GM12801 (cell line): ENCODE data around the gene KIN.

ENCODE experiments used
- CTCF ChIP-seq: IDR thresholded peaks from one replicate; pipeline ENCODE4 v1.5.1; 2011; ENCODE audit warnings: control low read depth; ENCODE audit not compliant: insufficient read length; ENCODE audit errors: extremely low read depth

KIN gene

DNA sequence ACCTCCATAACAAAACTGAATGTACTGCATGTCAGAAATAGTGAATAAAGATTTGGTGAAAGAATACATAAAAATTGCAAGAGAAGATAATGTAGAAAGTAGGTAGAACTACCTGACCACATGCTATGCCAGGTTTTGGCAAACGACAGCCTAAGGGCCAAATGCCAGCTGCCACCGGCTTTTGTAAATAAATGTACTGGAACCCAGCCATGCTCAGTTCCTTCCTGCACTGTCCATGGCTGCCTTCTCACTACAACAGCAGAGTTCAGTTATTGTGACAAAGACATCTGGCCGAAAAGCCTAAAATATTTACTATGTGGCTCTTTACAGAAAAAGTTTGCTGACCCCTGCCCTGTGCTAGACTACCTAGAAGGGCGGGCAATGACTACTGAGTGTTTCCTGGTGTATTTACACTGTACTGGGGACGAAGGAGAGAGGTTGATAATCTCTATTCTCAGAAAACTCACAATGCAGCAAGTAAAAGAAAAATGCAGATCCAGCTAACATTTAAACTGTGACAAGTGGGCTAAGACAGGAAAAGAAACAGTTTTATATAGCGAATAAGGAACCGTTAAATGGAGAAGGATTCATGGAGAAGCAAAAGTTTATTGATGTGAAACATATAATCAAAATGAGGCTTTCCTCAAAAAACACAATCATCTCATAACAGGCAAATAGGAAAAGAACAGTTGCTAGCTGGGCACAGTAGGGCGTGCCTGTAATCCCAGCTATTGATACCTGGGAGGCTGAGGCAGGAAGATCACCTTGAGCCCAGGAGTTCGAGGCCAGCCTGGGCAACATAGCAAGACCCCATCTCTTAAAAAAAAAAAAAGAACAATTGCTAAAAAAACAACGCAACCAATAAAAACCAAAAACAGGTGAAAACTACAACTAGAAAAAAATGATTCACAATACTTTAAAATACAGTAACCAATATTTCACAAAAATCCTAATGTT, 13.7 kb downstream of the KIN start:
- no peak for TF ChIP-seq CTCF

DNA sequence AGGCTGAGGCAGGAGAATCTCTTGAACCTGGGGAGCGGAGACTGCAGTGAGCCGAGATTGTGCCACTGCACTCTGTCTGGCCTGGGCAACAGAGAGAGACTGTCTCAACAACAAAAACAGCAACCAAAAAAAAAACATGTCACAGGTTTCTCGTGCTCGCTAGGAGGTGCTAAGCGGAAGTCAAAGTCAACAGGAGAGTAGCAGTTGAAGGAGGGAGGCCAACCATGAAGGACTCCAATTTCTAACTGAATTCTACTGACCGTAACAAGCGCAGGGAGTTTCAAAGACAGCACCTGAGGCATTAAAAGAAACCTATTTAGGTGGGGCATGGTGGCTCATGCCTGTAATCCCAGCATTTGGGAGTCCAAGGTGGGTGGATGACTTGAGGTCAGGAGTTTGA, 19.4 kb downstream of the KIN start:
- TF ChIP-seq CTCF: no peak

GRCh38 chr10:7767209-7767608, 20.6 kb downstream of the KIN start:
- no peak for TF ChIP-seq CTCF

DNA sequence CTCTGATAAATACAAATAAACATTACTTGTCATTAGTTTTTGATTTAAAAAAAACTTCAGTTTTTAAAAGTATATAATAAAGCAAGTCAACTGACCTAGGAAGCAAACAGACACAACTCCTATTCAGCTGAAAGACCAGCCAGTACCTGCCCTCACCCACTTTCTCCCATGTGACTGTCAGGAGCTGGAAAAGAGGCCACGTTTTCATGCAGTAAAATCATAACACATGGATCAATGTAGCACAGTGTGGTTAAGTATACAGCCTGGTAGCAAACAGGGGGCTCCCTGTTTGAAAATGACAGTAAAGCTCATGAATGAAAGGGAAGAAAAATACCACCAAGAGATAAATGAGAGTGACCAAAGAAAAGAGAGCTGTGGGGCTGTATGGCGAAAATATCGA, 21.6 kb downstream of the KIN start:
- TF ChIP-seq CTCF: no peak

DNA sequence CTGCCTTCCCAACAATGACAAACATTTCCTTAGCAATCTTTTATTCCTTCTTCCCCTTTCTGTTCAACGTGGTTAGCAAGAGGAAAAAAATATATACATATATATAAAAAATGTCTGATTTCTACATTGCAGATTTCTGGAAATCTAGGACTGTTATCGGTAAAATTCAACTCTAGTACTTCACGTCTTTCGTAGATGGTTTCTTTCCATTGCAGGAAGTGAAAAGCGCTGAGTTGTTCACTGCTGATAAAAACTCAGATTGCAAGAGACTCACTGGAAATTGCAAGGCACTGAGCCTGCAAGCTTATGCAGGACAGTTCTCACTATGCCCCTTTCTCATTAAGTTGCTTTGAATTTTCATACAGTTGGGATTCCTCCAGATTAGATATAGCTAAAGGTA, 23.9 kb downstream of the KIN start:
- no peak for TF ChIP-seq CTCF

- TF ChIP-seq CTCF: no peak
Measured at GRCh38 chr10:7756360-7756992, 31.3 kb downstream of the KIN start.

DNA sequence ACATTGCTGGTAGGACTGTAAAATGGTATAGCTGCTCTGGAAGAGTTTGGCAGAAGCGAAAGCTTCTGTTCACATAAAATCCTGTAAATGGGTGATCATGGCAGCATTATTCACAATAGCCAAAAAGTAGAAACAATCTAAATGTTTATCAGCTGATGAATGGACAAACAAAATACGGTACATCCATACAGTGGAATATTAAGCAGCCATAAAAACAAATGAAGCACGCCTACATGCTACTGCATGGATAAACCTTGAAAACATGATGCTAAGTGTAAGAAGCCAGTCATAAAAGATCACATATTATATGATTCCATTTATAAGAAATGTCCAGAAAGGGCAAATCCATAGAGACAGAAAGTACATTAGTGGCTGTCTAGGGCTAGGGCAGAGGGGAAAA, 32.7 kb downstream of the KIN start:
- no peak for TF ChIP-seq CTCF
